NCI-H345 (cell line): ENCODE measurements around the gene KCNJ18.
"Not testable (repeated sequence)": the region's sequence is repeated elsewhere in the genome, so short reads cannot be mapped to it uniquely, and the experiment has no call there.

Experiments
- DNase-seq: peaks from one replicate; lab custom pipeline; 2025; lab: John Stamatoyannopoulos, UW

The KCNJ18 gene

GRCh38 chr17:21703891-21704872 is 11.9 kb downstream of the KCNJ18 start:
- DNase-seq, result not testable (repeated sequence)

- no peak for DNase-seq
Measured at GRCh38 chr17:21705021-21705601, 12.8 kb downstream of the KCNJ18 start.

GRCh38 chr17:21705746-21706145 is 13.4 kb downstream of the KCNJ18 start:
- not testable (repeated sequence) for DNase-seq

- not testable (repeated sequence) for DNase-seq
Measured at GRCh38 chr17:21706546-21706945, 14.2 kb downstream of the KCNJ18 start.

GRCh38 chr17:21707131-21707530 is 14.8 kb downstream of the KCNJ18 start:
- DNase-seq, result not testable (repeated sequence)

- not testable (repeated sequence) for DNase-seq
Measured at GRCh38 chr17:21707711-21708611, 15.6 kb downstream of the KCNJ18 start.

- not testable (repeated sequence) for DNase-seq
Measured at GRCh38 chr17:21708612-21709535, 16.6 kb downstream of the KCNJ18 start.

- DNase-seq, result not testable (repeated sequence)
Measured at GRCh38 chr17:21709994-21710393, 17.7 kb downstream of the KCNJ18 start.

GRCh38 chr17:21710486-21710885 is 18.2 kb downstream of the KCNJ18 start:
- DNase-seq, result not testable (repeated sequence)

GRCh38 chr17:21711182-21711581 is 18.9 kb downstream of the KCNJ18 start:
- no peak for DNase-seq

GRCh38 chr17:21713020-21713419 is 20.7 kb downstream of the KCNJ18 start:
- DNase-seq, result not testable (repeated sequence)

GRCh38 chr17:21713631-21714030 is 21.3 kb downstream of the KCNJ18 start:
- DNase-seq, result not testable (repeated sequence)

GRCh38 chr17:21714676-21715075 is 22.4 kb downstream of the KCNJ18 start:
- not testable (repeated sequence) for DNase-seq

GRCh38 chr17:21715877-21716276 is 23.6 kb downstream of the KCNJ18 start:
- not testable (repeated sequence) for DNase-seq

GRCh38 chr17:21718971-21719370 is 26.6 kb downstream of the KCNJ18 start:
- DNase-seq, result not testable (repeated sequence)

- DNase-seq, result not testable (repeated sequence)
Measured at GRCh38 chr17:21719511-21720226, 27.3 kb downstream of the KCNJ18 start.

GRCh38 chr17:21720566-21720965 is 28.2 kb downstream of the KCNJ18 start:
- not testable (repeated sequence) for DNase-seq

- DNase-seq, result not testable (repeated sequence)
Measured at GRCh38 chr17:21722268-21722667, 29.9 kb downstream of the KCNJ18 start.

GRCh38 chr17:21724216-21725006 is 32.1 kb downstream of the KCNJ18 start:
- DNase-seq, result not testable (repeated sequence)
